Measurements from ENCODE around the gene SGSM2. TPM values are rescaled to one million over a fixed set of nuclear protein-coding genes. Genes with fewer than 3 reads are reported as not detected.

SGSM2 gene
- total and polyA plus RNA-seq, 8 donors: 31.2 to 224 (median 56.0) TPM

DNA sequence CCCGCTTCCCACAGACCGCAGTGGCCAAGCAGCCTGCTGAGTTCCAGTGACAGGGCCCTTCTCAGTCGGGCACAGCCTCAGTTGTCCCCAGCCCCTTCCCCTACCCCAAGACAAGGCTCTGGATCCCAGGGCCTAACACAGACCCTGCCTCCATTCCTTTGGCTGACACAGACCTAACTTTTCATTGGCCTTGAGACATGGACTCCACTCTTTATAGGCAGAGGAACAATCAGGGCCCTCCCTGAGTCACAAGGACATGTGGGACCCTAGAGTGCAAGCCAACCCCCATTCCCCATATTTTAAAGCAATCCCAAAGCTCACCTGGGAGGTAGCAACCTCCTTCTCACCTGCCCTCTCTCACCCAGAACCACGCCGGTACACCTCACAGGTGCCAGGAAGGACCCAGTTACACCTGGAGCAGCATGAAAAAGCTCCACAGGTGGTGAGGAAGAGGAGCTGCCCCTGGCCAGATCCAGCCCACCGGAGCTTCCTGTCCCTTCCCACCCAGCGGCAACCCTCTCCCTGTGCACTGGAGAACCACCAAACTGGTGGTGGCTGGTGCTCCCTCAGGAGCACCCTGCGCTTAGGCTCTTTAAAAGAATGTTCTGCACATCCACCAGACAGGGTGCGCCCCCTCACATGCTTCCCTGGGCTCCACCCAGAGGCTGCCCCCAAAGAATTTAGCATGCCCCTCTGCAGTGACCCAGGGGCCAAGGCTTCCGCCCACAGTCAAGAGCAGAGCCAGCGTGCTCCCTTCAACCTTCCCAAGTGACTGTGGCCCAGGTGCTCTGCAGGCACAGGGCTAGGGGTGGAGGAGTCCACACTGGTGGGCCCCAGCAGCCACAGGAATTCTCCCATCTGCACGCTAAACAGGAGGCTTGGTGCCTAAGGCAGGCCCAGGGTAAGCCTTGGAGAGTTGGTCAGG lies 60.2 kb downstream of the SGSM2 start:
- intact Hi-C loops (cut with DNase I; ENCODE audit: low total_unique reads): no loop called here
- WGBS, 5 donors: 61 to 76% (median 64%) methylated on average over 10 to 12 of the region's 12 CpGs
- DNase-seq: no peak
- TF ChIP-seq POLR2A (IDR thresholded peaks at IDR 0.05): no peak
- TF ChIP-seq EP300 (IDR thresholded peaks at IDR 0.05): no peak
- TF ChIP-seq, protein P1, sequence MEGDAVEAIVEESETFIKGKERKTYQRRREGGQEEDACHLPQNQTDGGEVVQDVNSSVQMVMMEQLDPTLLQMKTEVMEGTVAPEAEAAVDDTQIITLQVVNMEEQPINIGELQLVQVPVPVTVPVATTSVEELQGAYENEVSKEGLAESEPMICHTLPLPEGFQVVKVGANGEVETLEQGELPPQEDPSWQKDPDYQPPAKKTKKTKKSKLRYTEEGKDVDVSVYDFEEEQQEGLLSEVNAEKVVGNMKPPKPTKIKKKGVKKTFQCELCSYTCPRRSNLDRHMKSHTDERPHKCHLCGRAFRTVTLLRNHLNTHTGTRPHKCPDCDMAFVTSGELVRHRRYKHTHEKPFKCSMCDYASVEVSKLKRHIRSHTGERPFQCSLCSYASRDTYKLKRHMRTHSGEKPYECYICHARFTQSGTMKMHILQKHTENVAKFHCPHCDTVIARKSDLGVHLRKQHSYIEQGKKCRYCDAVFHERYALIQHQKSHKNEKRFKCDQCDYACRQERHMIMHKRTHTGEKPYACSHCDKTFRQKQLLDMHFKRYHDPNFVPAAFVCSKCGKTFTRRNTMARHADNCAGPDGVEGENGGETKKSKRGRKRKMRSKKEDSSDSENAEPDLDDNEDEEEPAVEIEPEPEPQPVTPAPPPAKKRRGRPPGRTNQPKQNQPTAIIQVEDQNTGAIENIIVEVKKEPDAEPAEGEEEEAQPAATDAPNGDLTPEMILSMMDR (IDR thresholded peaks at IDR 0.05): no peak
- TF ChIP-seq POLR2AphosphoS5 (IDR thresholded peaks at IDR 0.05): no peak
- Histone ChIP-seq H3K9me3 (no peaks in the 10 kb centered on the region), H3K4me1 (peaks cover 55 to 64% (median 58%) of the 10 kb centered on the region in 4 donors), H3K4me3 (peak overlapping the region; percentile 4 to 81 (median 32)), H3K27ac (peak overlapping the region; percentile 92 to 100 (median 99)), H3K27me3 (no peaks in the 10 kb centered on the region), H3K36me3 (peaks cover 0 to 3% (median 0%) of the 10 kb centered on the region in 4 donors)

DNA sequence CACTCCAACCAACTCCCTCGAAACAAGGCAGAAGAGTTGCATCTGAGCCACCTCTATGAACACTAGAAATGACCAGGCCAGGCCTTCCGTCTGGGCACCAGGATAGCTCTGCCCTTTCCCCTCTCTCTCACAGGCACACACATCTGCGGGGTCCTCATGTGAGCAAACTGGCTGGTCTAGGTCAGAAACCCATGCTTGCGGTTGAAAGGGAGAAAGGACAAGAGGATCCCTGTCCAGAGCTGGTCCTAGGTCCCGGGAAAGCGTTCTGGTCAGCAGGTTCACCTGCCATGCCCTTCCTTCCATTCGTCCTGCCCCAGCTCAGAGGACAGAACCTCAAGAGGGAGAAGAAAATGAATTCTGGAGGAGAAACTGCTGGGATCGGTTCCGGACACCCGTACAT lies 60.9 kb downstream of the SGSM2 start:
- intact Hi-C loops (cut with DNase I; ENCODE audit: low total_unique reads): no loop called here

DNA sequence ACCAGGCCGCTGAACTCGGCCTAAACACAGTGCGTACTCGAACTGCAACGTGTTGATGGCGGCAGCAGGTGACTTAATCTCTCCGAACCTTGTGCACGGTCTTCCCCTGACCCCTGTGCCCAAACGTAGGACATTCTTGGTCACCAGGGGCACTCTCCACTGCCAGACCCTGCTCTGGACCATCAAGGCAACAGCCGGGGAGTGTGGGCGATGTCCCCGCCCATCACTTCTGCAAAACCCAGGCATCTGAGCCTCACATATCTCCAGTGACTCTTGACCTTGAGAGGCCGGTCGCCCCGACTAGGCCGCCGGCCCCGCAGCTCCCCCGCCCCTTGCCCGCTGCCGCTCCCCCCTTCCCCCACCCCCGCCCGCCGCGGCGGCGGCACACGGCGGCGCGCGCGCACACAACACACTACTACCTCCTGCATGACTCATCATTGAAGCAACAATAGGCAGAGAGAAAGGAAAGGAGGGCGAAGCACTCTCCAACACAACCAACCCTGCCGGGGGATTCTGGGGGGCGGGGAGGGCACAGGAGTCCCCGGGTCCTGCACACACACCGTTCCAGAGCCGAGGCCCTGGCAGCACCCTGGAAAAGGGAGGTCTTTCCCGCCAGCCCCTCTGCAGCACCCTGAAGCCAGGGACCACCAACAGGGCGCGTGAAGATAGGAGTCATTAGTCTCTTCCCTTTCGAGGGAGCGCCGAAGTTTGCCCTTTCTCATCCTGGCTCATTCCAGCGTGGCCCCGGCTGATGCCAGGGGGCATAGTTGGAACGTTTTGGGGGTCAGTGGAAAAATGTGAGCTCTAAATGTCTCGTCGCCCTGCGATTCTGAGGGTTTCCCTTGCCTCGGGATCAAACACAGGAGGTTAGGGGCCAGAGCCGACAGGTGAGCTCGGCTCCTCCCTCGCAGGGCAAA lies 61.6 kb downstream of the SGSM2 start:
- Histone ChIP-seq H3K4me3 (peak overlapping the region; percentile 73 to 97 (median 88)), H3K4me1 (peaks cover 69 to 74% (median 72%) of the 10 kb centered on the region in 4 donors), H3K27me3 (no peaks in the 10 kb centered on the region), H3K36me3 (peaks cover 0 to 3% (median 0%) of the 10 kb centered on the region in 4 donors), H3K27ac (peak overlapping the region; percentile 98 to 100 (median 99)), H3K9me3 (no peaks in the 10 kb centered on the region)
- TF ChIP-seq POLR2AphosphoS5 (IDR thresholded peaks at IDR 0.05) (peak; percentile 51 to 73 (median 51)), EP300 (IDR thresholded peaks at IDR 0.05) (no peak)
- DNase-seq: peak; percentile 47 to 93
- intact Hi-C loops (cut with DNase I; ENCODE audit: low total_unique reads): no loop called here
- WGBS, 5 donors: 12 to 16% (median 14%) methylated on average over 25 to 55 of the region's 55 CpGs

More for the DNA sequence above, 60.9 kb downstream of the SGSM2 start:
- Histone ChIP-seq H3K27ac (peak overlapping the region; percentile 92 to 100 (median 99)), H3K4me1 (peaks cover 62 to 67% (median 65%) of the 10 kb centered on the region in 4 donors), H3K27me3 (no peaks in the 10 kb centered on the region), H3K36me3 (peaks cover 0 to 3% (median 0%) of the 10 kb centered on the region in 4 donors), H3K4me3 (peak overlapping the region; percentile 73 to 97 (median 88)), H3K9me3 (no peaks in the 10 kb centered on the region)
- TF ChIP-seq POLR2A (IDR thresholded peaks at IDR 0.05) (no peak), EP300 (IDR thresholded peaks at IDR 0.05) (no peak), POLR2AphosphoS5 (IDR thresholded peaks at IDR 0.05) (no peak)
- TF ChIP-seq, protein P1 (IDR thresholded peaks at IDR 0.05): no peak
- DNase-seq: no peak
- 67 to 79% (median 75%) methylated on average over 10 of the region's 10 CpGs for WGBS, 5 donors

DNA sequence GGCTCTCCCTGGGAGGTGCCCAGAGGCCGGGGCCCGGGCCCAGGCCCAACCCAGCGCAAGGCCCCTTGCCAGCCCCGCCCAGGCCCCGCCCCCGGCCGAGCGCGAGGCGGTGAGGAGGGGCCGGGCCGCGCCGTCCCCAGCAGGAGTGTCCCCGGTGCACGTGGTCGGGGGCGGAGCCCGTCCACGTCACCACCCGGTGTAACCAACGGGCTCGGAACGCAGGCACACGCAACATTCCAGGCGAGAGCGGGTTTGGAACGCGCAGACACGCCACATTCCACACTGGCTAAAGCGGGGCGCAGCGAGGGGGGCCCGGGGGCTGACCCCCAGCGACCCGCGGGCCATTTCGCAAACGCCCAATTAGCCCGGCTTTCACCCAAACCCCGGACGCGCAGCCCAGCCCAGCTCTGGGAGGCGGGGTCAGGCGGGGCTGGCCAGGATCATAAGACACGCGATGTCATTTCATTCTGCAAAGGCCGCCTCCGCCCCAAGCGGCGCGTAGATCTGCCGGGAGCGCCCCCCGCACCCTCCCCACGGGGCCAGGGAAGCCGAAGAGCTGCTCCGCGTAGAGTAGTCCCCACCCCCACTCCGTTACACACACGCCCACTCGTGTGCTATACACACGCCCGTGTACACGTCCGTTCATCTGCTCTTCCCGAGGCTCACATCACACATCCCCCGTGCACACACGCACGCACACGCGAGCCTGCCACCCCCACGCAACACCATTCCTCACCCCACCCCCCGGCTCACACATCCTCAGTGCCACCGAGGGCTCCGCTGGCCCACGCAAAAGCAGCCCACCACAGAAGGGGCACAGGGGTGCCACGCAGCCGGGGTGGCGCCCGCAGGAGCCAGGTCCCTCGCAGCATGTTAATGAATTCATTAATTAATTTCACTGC lies 62.5 kb downstream of the SGSM2 start:
- Histone ChIP-seq H3K36me3 (peaks cover 0 to 2% (median 0%) of the 10 kb centered on the region in 4 donors), H3K9me3 (no peaks in the 10 kb centered on the region), H3K27ac (peak overlapping the region; percentile 98 to 100 (median 99)), H3K4me1 (peaks cover 68 to 74% (median 72%) of the 10 kb centered on the region in 4 donors), H3K27me3 (no peaks in the 10 kb centered on the region), H3K4me3 (peak overlapping the region; percentile 73 to 97 (median 88))
- TF ChIP-seq, protein P1 (IDR thresholded peaks at IDR 0.05): no peak
- TF ChIP-seq EP300 (IDR thresholded peaks at IDR 0.05) (peak; percentile 44), POLR2A (IDR thresholded peaks at IDR 0.05) (peak in 2 of 4 donors; percentile 90), POLR2AphosphoS5 (IDR thresholded peaks at IDR 0.05) (peak; percentile 95 to 98 (median 98))
- WGBS, 5 donors: 0 to 1% (median 0%) methylated on average over 11 to 82 of the region's 82 CpGs
- intact Hi-C loops (cut with DNase I; ENCODE audit: low total_unique reads): no loop called here
- DNase-seq: peak; percentile 97 to 99

Data from stomach (tissue), 9 donors.